WTC11 (cell line): ENCODE results near the gene KBTBD7. TPM values are rescaled to one million over a fixed set of nuclear protein-coding genes. Genes with fewer than 3 reads are reported as not detected.

Source experiments
- ATAC-seq: fragments of 200-7000 bp; cut with Tn5 transposase; 2 replicates; pipeline ENCODE4 v1.10.0; 2021; ENCODE audit warnings: mild to moderate bottlenecking, moderate library complexity
- CTCF ChIA-PET: fragments of 300-600 bp; sonication (Branson Sonifier 250); formaldehyde crosslinking; loops from one replicate; lab custom pipeline; 2021; ENCODE audit warnings: antibody characterized with exemption; lab: Charles Lee
- POLR2A ChIA-PET: fragments of 350-600 bp; sonication (Branson Sonifier 250); formaldehyde crosslinking; loops from one replicate; lab custom pipeline; 2021; ENCODE audit warnings: antibody characterized with exemption; lab: Charles Lee
- DNase-seq: peaks from one replicate; pipeline ENCODE4 v3.0.0; 2021; ENCODE audit warnings: low spot score
- H3K27ac Mint-ChIP-seq: 2 replicates; pipeline ENCODE4 v1.8.0; 2021; ENCODE audit warnings: mixed read lengths
- H3K27me3 Mint-ChIP-seq: 2 replicates; pipeline ENCODE4 v1.8.0; 2021; ENCODE audit warnings: low read depth, mild to moderate bottlenecking, moderate library complexity, mixed read lengths
- H3K36me3 Mint-ChIP-seq: 2 replicates; pipeline ENCODE4 v1.8.0; 2021; ENCODE audit warnings: mixed read lengths
- H3K4me1 Mint-ChIP-seq: 2 replicates; pipeline ENCODE4 v1.8.0; 2022; ENCODE audit warnings: mixed read lengths
- H3K4me3 Mint-ChIP-seq: 2 replicates; pipeline ENCODE4 v1.8.0; 2021; ENCODE audit warnings: mild to moderate bottlenecking, moderate library complexity, mixed read lengths
- H3K9me3 Mint-ChIP-seq: 2 replicates; pipeline ENCODE4 v1.8.0; 2021; ENCODE audit warnings: mixed read lengths
- ESRRA ChIP-seq: sonication (generic); formaldehyde crosslinking; IDR thresholded peaks from 2 replicates; pipeline ENCODE4 v1.8.1; 2022; ENCODE audit warnings: mild to moderate bottlenecking, missing genetic modification reagents, borderline replicate concordance
- ETV6 ChIP-seq: sonication (generic); formaldehyde crosslinking; IDR thresholded peaks from 2 replicates; pipeline ENCODE4 v1.8.1; 2022; ENCODE audit warnings: mild to moderate bottlenecking, missing genetic modification reagents
- FOXK1 ChIP-seq: sonication (generic); formaldehyde crosslinking; IDR thresholded peaks from 2 replicates; pipeline ENCODE4 v1.8.0; 2022; ENCODE audit warnings: mild to moderate bottlenecking, moderate library complexity, missing genetic modification reagents
- MXD4 ChIP-seq: fragments of 250-450 bp; sonication (Bioruptor Pico); IDR thresholded peaks from 2 replicates; pipeline ENCODE4 v1.8.0; 2021; ENCODE audit warnings: mild to moderate bottlenecking, moderate library complexity, borderline replicate concordance
- NFE2L1 ChIP-seq: sonication (generic); formaldehyde crosslinking; IDR thresholded peaks from 2 replicates; pipeline ENCODE4 v1.8.1; 2023; ENCODE audit warnings: missing genetic modification reagents
- NR1H2 ChIP-seq: sonication (generic); formaldehyde crosslinking; IDR thresholded peaks from 2 replicates; pipeline ENCODE4 v1.9.0; 2021; ENCODE audit warnings: mild to moderate bottlenecking, moderate library complexity, missing genetic modification reagents
- OVOL2 ChIP-seq: fragments of 250-450 bp; sonication (Bioruptor Pico); IDR thresholded peaks from 2 replicates; pipeline ENCODE4 v1.9.0; 2021; ENCODE audit warnings: mild to moderate bottlenecking, borderline replicate concordance
- PRRX2 ChIP-seq: fragments of 250-450 bp; sonication (Bioruptor Pico); IDR thresholded peaks from 2 replicates; pipeline ENCODE4 v1.8.0; 2021; ENCODE audit warnings: mild to moderate bottlenecking
- RORB ChIP-seq: fragments of 250-450 bp; sonication (Bioruptor Pico); IDR thresholded peaks from 2 replicates; pipeline ENCODE4 v1.9.0; 2021; ENCODE audit warnings: mild to moderate bottlenecking
- TP53 ChIP-seq: sonication (generic); formaldehyde crosslinking; IDR thresholded peaks from 2 replicates; pipeline ENCODE4 v1.8.1; 2023; ENCODE audit warnings: mild to moderate bottlenecking, missing genetic modification reagents
- ZNF138 ChIP-seq: sonication (generic); formaldehyde crosslinking; conservative IDR thresholded peaks from 2 replicates; pipeline ENCODE4 v1.8.1; 2022; ENCODE audit warnings: mild to moderate bottlenecking, moderate library complexity, missing genetic modification reagents
- ZNF396 ChIP-seq: fragments of 250-450 bp; sonication (Bioruptor Pico); IDR thresholded peaks from 2 replicates; pipeline ENCODE4 v1.8.0; 2021; ENCODE audit warnings: mild to moderate bottlenecking, moderate library complexity, borderline replicate concordance
- total RNA-seq: library from RNA; stranded (reverse); gene quantifications from 3 replicates; pipeline ENCODE4 v1.2.3, GENCODE V29; 2021
- TF ChIP-seq, protein P1 (sequence below): sonication (generic); formaldehyde crosslinking; conservative IDR thresholded peaks from 2 replicates; pipeline ENCODE4 v1.8.1; 2023; ENCODE audit warnings: mild to moderate bottlenecking, low read depth, missing genetic modification reagents, moderate library complexity
- TF ChIP-seq, protein P2 (sequence below): sonication (generic); formaldehyde crosslinking; IDR thresholded peaks from 2 replicates; pipeline ENCODE4 v1.8.0; 2022; ENCODE audit warnings: mild to moderate bottlenecking, missing genetic modification reagents
- TF ChIP-seq, protein P3 (sequence below): sonication (generic); formaldehyde crosslinking; IDR thresholded peaks from 2 replicates; pipeline ENCODE4 v1.8.1; 2023; ENCODE audit warnings: mild to moderate bottlenecking, moderate library complexity, missing genetic modification reagents
- TF ChIP-seq, protein P4 (sequence below): sonication (generic); formaldehyde crosslinking; IDR thresholded peaks from 2 replicates; pipeline ENCODE4 v1.8.0; 2022; ENCODE audit warnings: mild to moderate bottlenecking, missing genetic modification reagents
- TF ChIP-seq, protein P5 (sequence below): fragments of 250-450 bp; sonication (Bioruptor Pico); IDR thresholded peaks from 2 replicates; pipeline ENCODE4 v1.9.0; 2021; ENCODE audit warnings: mild to moderate bottlenecking
- TF ChIP-seq, protein P6 (sequence below): sonication (generic); formaldehyde crosslinking; IDR thresholded peaks from 2 replicates; pipeline ENCODE4 v1.8.1; 2022; ENCODE audit warnings: mild to moderate bottlenecking, moderate library complexity, missing genetic modification reagents

Gene KBTBD7
- total RNA-seq, 1 experiment from 2014 or later: 15.7 TPM

DNA sequence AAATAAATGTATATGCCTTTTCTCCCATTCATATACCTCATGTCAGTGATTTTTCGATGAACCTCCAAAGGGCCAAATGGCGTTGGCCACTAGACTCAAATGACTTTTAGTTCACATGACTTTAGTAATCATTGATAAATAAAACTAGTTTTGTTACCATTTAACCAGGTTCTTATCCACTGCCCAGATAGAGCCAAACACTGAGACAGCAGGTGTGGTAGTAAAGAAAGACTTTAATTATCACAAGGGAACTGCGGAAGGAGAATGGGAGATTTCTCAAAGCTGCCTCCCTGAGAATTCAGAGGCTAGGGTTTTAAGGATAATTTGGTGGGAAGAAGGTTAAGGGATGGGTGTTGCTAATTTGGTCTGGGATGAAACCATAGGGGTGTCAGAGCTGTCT is 42.4 kb downstream of the KBTBD7 start:
- peaks cover 61% of the 10 kb centered on the region for H3K36me3 Mint-ChIP-seq
- CTCF ChIA-PET: no interaction called here
- peaks cover 20% of the 10 kb centered on the region for H3K27me3 Mint-ChIP-seq

DNA sequence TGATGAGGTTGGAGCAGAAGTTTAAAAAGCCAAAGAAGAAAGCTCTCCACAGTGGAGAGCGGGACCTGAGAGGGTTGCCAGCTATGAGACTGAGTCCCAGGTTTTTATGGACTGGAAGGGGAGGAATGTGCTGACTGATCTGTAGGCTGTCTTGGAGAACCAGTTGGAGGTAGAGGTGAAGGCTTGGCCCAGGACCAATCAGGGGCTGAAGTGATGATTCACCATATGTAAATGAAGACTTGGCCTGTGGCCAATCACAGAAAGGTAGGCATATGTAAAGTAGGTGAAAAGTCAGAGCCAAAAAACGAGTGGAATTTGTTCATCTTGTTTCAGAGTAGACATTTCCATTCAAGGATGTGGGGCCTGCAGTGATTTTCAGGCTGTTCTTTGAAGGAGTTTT is 44.3 kb downstream of the KBTBD7 start:
- DNase-seq (no peak), ATAC-seq (no peak)
- peaks cover 11% of the 10 kb centered on the region for H3K4me1 Mint-ChIP-seq
- POLR2A ChIA-PET: no interaction called here
- CTCF ChIA-PET: no interaction called here
- no peak overlapping the region for H3K4me3 Mint-ChIP-seq
- TF ChIP-seq FOXK1: no peak
- no peak for TF ChIP-seq PRRX2 (CRISPR knock-in tag)
- no peak for TF ChIP-seq TP53
- peaks cover 82% of the 10 kb centered on the region for H3K9me3 Mint-ChIP-seq
- H3K27me3 Mint-ChIP-seq: peaks cover 20% of the 10 kb centered on the region
- no peak overlapping the region for H3K27ac Mint-ChIP-seq
- H3K36me3 Mint-ChIP-seq: peaks cover 78% of the 10 kb centered on the region

More for the DNA sequence above, 42.4 kb downstream of the KBTBD7 start:
- H3K4me3 Mint-ChIP-seq: no peak overlapping the region
- POLR2A ChIA-PET: no interaction called here
- peaks cover 19% of the 10 kb centered on the region for H3K4me1 Mint-ChIP-seq
- no peak for DNase-seq
- H3K27ac Mint-ChIP-seq: no peak overlapping the region
- TF ChIP-seq MXD4 (CRISPR knock-in tag) (no peak), ZNF138 (CRISPR knock-in tag) (no peak), NR1H2 (CRISPR knock-in tag) (no peak), RORB (CRISPR knock-in tag) (no peak), OVOL2 (CRISPR knock-in tag) (no peak), ETV6 (CRISPR knock-in tag) (no peak), NFE2L1 (CRISPR knock-in tag) (no peak)
- TF ChIP-seq, protein P1, sequence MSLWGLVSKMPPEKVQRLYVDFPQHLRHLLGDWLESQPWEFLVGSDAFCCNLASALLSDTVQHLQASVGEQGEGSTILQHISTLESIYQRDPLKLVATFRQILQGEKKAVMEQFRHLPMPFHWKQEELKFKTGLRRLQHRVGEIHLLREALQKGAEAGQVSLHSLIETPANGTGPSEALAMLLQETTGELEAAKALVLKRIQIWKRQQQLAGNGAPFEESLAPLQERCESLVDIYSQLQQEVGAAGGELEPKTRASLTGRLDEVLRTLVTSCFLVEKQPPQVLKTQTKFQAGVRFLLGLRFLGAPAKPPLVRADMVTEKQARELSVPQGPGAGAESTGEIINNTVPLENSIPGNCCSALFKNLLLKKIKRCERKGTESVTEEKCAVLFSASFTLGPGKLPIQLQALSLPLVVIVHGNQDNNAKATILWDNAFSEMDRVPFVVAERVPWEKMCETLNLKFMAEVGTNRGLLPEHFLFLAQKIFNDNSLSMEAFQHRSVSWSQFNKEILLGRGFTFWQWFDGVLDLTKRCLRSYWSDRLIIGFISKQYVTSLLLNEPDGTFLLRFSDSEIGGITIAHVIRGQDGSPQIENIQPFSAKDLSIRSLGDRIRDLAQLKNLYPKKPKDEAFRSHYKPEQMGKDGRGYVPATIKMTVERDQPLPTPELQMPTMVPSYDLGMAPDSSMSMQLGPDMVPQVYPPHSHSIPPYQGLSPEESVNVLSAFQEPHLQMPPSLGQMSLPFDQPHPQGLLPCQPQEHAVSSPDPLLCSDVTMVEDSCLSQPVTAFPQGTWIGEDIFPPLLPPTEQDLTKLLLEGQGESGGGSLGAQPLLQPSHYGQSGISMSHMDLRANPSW: no peak
- TF ChIP-seq, protein P2, sequence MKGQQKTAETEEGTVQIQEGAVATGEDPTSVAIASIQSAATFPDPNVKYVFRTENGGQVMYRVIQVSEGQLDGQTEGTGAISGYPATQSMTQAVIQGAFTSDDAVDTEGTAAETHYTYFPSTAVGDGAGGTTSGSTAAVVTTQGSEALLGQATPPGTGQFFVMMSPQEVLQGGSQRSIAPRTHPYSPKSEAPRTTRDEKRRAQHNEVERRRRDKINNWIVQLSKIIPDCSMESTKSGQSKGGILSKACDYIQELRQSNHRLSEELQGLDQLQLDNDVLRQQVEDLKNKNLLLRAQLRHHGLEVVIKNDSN (CRISPR knock-in tag): no peak
- H3K9me3 Mint-ChIP-seq: peaks cover 65% of the 10 kb centered on the region
- ATAC-seq: no peak

DNA sequence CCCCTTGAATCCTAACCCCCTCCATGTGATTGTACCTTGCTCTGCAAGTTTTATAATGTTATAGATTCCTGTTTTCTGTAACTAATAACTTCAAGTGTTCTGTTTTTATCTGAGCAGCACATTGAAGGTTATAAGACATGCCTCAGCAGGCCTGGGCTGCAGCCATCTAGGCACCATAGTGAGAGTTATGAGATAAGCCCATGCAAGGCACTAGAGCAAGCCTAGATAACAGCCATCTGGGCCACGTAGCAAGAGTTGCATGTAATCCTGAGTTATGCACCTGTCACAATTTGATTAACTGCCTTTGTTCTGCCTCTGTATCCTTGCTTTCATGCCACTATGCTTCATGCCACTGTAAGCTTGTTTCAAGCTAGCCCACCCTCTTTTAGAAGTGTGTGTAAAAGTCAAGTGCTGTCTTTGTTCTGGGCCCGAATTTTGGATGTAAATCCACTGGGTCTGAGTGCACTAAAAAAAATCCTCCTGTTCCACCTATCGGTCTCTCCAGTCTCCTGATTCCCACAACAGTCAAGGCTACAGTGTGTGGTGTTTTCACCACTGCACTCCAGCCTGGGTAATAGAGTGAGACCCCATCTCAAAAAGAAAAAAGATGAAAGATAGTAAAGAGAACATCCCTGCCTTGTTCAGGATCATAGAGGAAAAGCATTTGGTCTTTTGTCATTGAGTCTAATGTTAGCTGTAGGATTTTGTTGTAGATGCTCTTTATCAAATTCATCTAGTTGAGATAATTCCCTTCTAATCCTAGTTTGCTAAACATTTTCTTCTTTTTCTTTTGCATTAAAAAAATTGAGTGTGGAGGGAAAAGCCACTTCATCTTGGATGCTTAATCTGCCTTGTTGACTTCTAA is 45.7 kb downstream of the KBTBD7 start:
- ChIA-PET POLR2A (no interaction called here), CTCF (no interaction called here)
- Mint-ChIP-seq H3K36me3 (peaks cover 82% of the 10 kb centered on the region), H3K27me3 (peaks cover 20% of the 10 kb centered on the region), H3K4me3 (no peak overlapping the region), H3K4me1 (peaks cover 6% of the 10 kb centered on the region), H3K27ac (no peak overlapping the region), H3K9me3 (peaks cover 84% of the 10 kb centered on the region)
- ATAC-seq (no peak), DNase-seq (no peak)
- TF ChIP-seq ZNF396 (CRISPR knock-in tag): no peak
- TF ChIP-seq, protein P3, sequence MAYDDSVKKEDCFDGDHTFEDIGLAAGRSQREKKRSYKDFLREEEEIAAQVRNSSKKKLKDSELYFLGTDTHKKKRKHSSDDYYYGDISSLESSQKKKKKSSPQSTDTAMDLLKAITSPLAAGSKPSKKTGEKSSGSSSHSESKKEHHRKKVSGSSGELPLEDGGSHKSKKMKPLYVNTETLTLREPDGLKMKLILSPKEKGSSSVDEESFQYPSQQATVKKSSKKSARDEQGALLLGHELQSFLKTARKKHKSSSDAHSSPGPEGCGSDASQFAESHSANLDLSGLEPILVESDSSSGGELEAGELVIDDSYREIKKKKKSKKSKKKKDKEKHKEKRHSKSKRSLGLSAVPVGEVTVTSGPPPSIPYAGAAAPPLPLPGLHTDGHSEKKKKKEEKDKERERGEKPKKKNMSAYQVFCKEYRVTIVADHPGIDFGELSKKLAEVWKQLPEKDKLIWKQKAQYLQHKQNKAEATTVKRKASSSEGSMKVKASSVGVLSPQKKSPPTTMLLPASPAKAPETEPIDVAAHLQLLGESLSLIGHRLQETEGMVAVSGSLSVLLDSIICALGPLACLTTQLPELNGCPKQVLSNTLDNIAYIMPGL (CRISPR knock-in tag): no peak
- TF ChIP-seq, protein P4, sequence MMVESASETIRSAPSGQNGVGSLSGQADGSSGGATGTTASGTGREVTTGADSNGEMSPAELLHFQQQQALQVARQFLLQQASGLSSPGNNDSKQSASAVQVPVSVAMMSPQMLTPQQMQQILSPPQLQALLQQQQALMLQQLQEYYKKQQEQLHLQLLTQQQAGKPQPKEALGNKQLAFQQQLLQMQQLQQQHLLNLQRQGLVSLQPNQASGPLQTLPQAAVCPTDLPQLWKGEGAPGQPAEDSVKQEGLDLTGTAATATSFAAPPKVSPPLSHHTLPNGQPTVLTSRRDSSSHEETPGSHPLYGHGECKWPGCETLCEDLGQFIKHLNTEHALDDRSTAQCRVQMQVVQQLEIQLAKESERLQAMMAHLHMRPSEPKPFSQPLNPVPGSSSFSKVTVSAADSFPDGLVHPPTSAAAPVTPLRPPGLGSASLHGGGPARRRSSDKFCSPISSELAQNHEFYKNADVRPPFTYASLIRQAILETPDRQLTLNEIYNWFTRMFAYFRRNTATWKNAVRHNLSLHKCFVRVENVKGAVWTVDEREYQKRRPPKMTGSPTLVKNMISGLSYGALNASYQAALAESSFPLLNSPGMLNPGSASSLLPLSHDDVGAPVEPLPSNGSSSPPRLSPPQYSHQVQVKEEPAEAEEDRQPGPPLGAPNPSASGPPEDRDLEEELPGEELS (CRISPR knock-in tag): no peak
- TF ChIP-seq ESRRA (CRISPR knock-in tag): no peak
- TF ChIP-seq, protein P5, sequence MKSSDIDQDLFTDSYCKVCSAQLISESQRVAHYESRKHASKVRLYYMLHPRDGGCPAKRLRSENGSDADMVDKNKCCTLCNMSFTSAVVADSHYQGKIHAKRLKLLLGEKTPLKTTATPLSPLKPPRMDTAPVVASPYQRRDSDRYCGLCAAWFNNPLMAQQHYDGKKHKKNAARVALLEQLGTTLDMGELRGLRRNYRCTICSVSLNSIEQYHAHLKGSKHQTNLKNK: no peak
- TF ChIP-seq, protein P6, sequence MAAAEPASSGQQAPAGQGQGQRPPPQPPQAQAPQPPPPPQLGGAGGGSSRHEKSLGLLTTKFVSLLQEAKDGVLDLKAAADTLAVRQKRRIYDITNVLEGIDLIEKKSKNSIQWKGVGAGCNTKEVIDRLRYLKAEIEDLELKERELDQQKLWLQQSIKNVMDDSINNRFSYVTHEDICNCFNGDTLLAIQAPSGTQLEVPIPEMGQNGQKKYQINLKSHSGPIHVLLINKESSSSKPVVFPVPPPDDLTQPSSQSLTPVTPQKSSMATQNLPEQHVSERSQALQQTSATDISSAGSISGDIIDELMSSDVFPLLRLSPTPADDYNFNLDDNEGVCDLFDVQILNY: no peak
